GM23338 (cell line): Measurements from ENCODE around the gene CYRIA. TPM values are rescaled to one million over a fixed set of nuclear protein-coding genes. Genes with fewer than 3 reads are reported as not detected.

Experiments used
- ATAC-seq: fragments of 200-7000 bp; cut with Tn5 transposase; 3 replicates; pipeline ENCODE4 v1.9.1; 2020
- DNase-seq: peaks from one replicate; pipeline ENCODE4 v3.0.0-alpha.2; 2015; ENCODE audit warnings: low spot score
- H2AFZ ChIP-seq: fragments of 200-600 bp; sonication (generic); 2 replicates; pipeline ENCODE4 v1.8.0; 2016; ENCODE audit warnings: antibody characterized with exemption, mild to moderate bottlenecking, moderate library complexity
- H3F3A ChIP-seq: fragments of 200-600 bp; sonication (generic); replicated peaks from 2 replicates; pipeline ENCODE4 v1.8.0; 2017; ENCODE audit warnings: antibody characterized with exemption, mixed run types, low read depth
- H3K27ac ChIP-seq: fragments of 200-600 bp; sonication (generic); 2 replicates; pipeline ENCODE4 v1.6.1; 2016; ENCODE audit warnings: low read depth
- H3K27me3 ChIP-seq: fragments of 200-600 bp; sonication (generic); 2 replicates; pipeline ENCODE4 v1.8.0; 2016; ENCODE audit warnings: mild to moderate bottlenecking, mixed run types, moderate library complexity; ENCODE audit not compliant: insufficient read depth
- H3K36me3 ChIP-seq: fragments of 200-600 bp; sonication (generic); 2 replicates; pipeline ENCODE4 v1.8.0; 2016; ENCODE audit warnings: mild to moderate bottlenecking; ENCODE audit not compliant: insufficient read depth
- H3K4me1 ChIP-seq: fragments of 200-600 bp; sonication (generic); 2 replicates; pipeline ENCODE4 v1.8.0; 2016; ENCODE audit warnings: mild to moderate bottlenecking, moderate library complexity; ENCODE audit not compliant: insufficient read depth
- H3K4me2 ChIP-seq: fragments of 200-600 bp; sonication (generic); 2 replicates; pipeline ENCODE4 v1.7.1; 2017; ENCODE audit warnings: mixed run types
- H3K4me3 ChIP-seq: fragments of 200-600 bp; sonication (generic); 2 replicates; pipeline ENCODE4 v1.6.1; 2016; ENCODE audit warnings: mixed run types
- H3K79me2 ChIP-seq: fragments of 200-600 bp; sonication (generic); replicated peaks from 2 replicates; pipeline ENCODE4 v1.8.0; 2017; ENCODE audit warnings: mild to moderate bottlenecking; ENCODE audit not compliant: insufficient read depth
- H3K9me2 ChIP-seq: fragments of 200-600 bp; sonication (generic); 2 replicates; pipeline ENCODE4 v1.8.0; 2017; ENCODE audit not compliant: insufficient read depth
- H4K20me1 ChIP-seq: fragments of 200-600 bp; sonication (generic); replicated peaks from 2 replicates; pipeline ENCODE4 v1.8.0; 2017; ENCODE audit warnings: mild to moderate bottlenecking; ENCODE audit not compliant: insufficient read depth
- H3K27ac Mint-ChIP-seq: 2 replicates; pipeline ENCODE4 v1.8.0; 2020; ENCODE audit warnings: inconsistent platforms, mild to moderate bottlenecking, moderate library complexity, mixed read lengths
- H3K27me3 Mint-ChIP-seq: 3 replicates; pipeline ENCODE4 v1.8.0; 2022; ENCODE audit warnings: low read depth, mild to moderate bottlenecking, moderate library complexity, mixed read lengths, inconsistent platforms; ENCODE audit not compliant: insufficient read depth, poor library complexity
- H3K36me3 Mint-ChIP-seq: 3 replicates; pipeline ENCODE4 v1.8.0; 2021; ENCODE audit warnings: low read depth, mild to moderate bottlenecking, inconsistent platforms, moderate library complexity, mixed read lengths
- H3K4me1 Mint-ChIP-seq: 3 replicates; pipeline ENCODE4 v1.8.0; 2020; ENCODE audit warnings: mild to moderate bottlenecking, inconsistent platforms, mixed read lengths
- H3K4me3 Mint-ChIP-seq: 3 replicates; pipeline ENCODE4 v1.8.0; 2021; ENCODE audit warnings: moderate library complexity, mild to moderate bottlenecking, inconsistent platforms, mixed read lengths
- H3K9me3 Mint-ChIP-seq: 3 replicates; pipeline ENCODE4 v1.8.0; 2020; ENCODE audit warnings: moderate library complexity, mild to moderate bottlenecking, inconsistent platforms, mixed read lengths
- CREB1 ChIP-seq: fragments of 250-450 bp; sonication (Bioruptor Pico); IDR thresholded peaks from 2 replicates; pipeline ENCODE4 v1.5.0; 2020; ENCODE audit warnings: low read depth, mild to moderate bottlenecking, moderate library complexity
- EZH2 ChIP-seq: fragments of 200-600 bp; sonication (generic); IDR thresholded peaks from one replicate; pipeline ENCODE4 v1.8.0; 2017; ENCODE audit warnings: antibody characterized with exemption, mild to moderate bottlenecking, low read depth; ENCODE audit not compliant: unreplicated experiment
- EZH2phosphoT487 ChIP-seq: fragments of 200-600 bp; sonication (generic); IDR thresholded peaks from one replicate; pipeline ENCODE4 v1.8.1; 2018; ENCODE audit warnings: antibody characterized with exemption; ENCODE audit not compliant: unreplicated experiment
- JUNB ChIP-seq: IDR thresholded peaks from one replicate; pipeline ENCODE4 v1.6.1; 2016; ENCODE audit warnings: antibody characterized with exemption; ENCODE audit not compliant: unreplicated experiment
- NANOG ChIP-seq: IDR thresholded peaks from 2 replicates; pipeline ENCODE4 v1.6.1; 2016; ENCODE audit warnings: antibody characterized with exemption, borderline replicate concordance
- POLR2AphosphoS5 ChIP-seq: IDR thresholded peaks from 2 replicates; pipeline ENCODE4 v1.6.1; 2016; ENCODE audit warnings: antibody characterized with exemption, low read depth
- STAT1 ChIP-seq: IDR thresholded peaks from one replicate; pipeline ENCODE4 v1.6.1; 2016; ENCODE audit warnings: antibody characterized with exemption; ENCODE audit not compliant: unreplicated experiment
- ZNF114 ChIP-seq: fragments of 250-450 bp; sonication (Bioruptor Pico); IDR thresholded peaks from 2 replicates; pipeline ENCODE4 v1.5.0; 2020; ENCODE audit warnings: mild to moderate bottlenecking, moderate library complexity
- ZNF331 ChIP-seq: fragments of 250-450 bp; sonication (Bioruptor Pico); IDR thresholded peaks from 2 replicates; pipeline ENCODE4 v1.5.0; 2020; ENCODE audit warnings: low read depth, mild to moderate bottlenecking, moderate library complexity
- polyA plus RNA-seq: library from polyadenylated mRNA; unstranded; fragments of >200 nt; fragmentation: Nextera tagmentation; extraction: Ambion mirVana; gene quantifications from 2 replicates; pipeline ENCODE4 v1.2.1, GENCODE V29; 2016
- total RNA-seq: library from RNA; depleted of rRNA; stranded (reverse); fragments of >200 nt; shearing (Covaris generic); gene quantifications from 2 replicates; pipeline ENCODE4 v1.2.3, GENCODE V29; 2014
- TF ChIP-seq, protein P1 (sequence below), 2 experiments: fragments of 200-600 bp in 1 of 2; sonication (generic) in 1 of 2; conservative IDR thresholded peaks; 2 replicates each; pipeline versions ENCODE4 v1.5.1 to v1.6.1; 2016 to 2017; ENCODE audit warnings: antibody characterized with exemption in 2 of 2, low read depth in 2 of 2, mild to moderate bottlenecking in 2 of 2, moderate library complexity in 1 of 2
- TF ChIP-seq, protein P2 (sequence below): IDR thresholded peaks from one replicate; pipeline ENCODE4 v1.6.1; 2018; ENCODE audit warnings: antibody characterized with exemption; ENCODE audit not compliant: unreplicated experiment
- TF ChIP-seq, protein P3 (sequence below): IDR thresholded peaks from 2 replicates; pipeline ENCODE4 v1.6.1; 2016; ENCODE audit warnings: antibody characterized with exemption
- TF ChIP-seq, protein P4 (sequence below): fragments of 250-450 bp; sonication (Bioruptor Pico); IDR thresholded peaks from 2 replicates; pipeline ENCODE4 v1.5.0; 2020; ENCODE audit warnings: mild to moderate bottlenecking, moderate library complexity

The CYRIA gene
- total and polyA plus RNA-seq, 2 experiments from 2014 or later, result 3.0 to 5.3 TPM

DNA sequence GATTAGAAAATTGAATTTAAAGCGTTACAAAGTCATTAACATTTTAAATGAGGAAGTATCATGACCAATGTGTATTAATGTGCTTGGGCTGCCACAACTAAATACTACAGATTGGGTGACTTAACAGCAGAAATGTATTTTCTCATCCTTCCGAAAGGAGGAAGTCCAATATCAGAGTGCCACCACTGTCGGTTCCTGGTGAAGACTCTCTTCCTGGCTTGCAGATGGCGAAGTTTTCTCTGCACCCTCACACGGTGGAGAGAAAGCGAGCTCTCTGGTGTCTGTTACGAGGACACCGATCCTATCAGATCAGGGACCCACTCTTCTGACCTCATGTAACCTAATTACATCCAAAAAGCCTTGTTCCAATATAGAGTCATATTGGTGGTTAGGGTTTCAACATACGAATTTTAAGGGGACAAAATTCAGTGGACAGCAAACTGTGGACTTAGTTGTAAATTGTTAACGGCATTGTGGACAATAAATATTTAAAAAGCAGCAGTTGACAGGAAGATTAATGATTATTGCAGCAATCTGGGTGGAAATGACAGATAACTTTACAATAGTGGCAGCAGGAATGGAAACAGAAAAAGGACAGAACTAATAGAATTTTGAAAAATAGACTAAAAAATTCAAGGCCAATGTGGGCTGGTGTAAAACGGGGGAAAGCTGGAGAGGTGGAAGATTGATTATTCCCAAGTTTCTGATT is 35.1 kb upstream of the CYRIA start:
- peaks cover 2% of the 10 kb centered on the region for H3K27me3 Mint-ChIP-seq
- DNase-seq, result no peak

More for the DNA sequence above, 35.1 kb upstream of the CYRIA start:
- H3K27ac Mint-ChIP-seq, result no peak overlapping the region
- no peaks in the 10 kb centered on the region for H3K27me3 ChIP-seq
- no peak overlapping the region for H3K4me3 Mint-ChIP-seq
- no peak overlapping the region for H3K4me2 ChIP-seq
- TF ChIP-seq, protein P1, sequence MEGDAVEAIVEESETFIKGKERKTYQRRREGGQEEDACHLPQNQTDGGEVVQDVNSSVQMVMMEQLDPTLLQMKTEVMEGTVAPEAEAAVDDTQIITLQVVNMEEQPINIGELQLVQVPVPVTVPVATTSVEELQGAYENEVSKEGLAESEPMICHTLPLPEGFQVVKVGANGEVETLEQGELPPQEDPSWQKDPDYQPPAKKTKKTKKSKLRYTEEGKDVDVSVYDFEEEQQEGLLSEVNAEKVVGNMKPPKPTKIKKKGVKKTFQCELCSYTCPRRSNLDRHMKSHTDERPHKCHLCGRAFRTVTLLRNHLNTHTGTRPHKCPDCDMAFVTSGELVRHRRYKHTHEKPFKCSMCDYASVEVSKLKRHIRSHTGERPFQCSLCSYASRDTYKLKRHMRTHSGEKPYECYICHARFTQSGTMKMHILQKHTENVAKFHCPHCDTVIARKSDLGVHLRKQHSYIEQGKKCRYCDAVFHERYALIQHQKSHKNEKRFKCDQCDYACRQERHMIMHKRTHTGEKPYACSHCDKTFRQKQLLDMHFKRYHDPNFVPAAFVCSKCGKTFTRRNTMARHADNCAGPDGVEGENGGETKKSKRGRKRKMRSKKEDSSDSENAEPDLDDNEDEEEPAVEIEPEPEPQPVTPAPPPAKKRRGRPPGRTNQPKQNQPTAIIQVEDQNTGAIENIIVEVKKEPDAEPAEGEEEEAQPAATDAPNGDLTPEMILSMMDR (conservative IDR thresholded peaks at IDR 0.05; ENCODE audit: low read depth in 2 of 2), result no peak
- TF ChIP-seq, protein P2, sequence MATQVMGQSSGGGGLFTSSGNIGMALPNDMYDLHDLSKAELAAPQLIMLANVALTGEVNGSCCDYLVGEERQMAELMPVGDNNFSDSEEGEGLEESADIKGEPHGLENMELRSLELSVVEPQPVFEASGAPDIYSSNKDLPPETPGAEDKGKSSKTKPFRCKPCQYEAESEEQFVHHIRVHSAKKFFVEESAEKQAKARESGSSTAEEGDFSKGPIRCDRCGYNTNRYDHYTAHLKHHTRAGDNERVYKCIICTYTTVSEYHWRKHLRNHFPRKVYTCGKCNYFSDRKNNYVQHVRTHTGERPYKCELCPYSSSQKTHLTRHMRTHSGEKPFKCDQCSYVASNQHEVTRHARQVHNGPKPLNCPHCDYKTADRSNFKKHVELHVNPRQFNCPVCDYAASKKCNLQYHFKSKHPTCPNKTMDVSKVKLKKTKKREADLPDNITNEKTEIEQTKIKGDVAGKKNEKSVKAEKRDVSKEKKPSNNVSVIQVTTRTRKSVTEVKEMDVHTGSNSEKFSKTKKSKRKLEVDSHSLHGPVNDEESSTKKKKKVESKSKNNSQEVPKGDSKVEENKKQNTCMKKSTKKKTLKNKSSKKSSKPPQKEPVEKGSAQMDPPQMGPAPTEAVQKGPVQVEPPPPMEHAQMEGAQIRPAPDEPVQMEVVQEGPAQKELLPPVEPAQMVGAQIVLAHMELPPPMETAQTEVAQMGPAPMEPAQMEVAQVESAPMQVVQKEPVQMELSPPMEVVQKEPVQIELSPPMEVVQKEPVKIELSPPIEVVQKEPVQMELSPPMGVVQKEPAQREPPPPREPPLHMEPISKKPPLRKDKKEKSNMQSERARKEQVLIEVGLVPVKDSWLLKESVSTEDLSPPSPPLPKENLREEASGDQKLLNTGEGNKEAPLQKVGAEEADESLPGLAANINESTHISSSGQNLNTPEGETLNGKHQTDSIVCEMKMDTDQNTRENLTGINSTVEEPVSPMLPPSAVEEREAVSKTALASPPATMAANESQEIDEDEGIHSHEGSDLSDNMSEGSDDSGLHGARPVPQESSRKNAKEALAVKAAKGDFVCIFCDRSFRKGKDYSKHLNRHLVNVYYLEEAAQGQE, result no peak
- TF ChIP-seq, protein P3, sequence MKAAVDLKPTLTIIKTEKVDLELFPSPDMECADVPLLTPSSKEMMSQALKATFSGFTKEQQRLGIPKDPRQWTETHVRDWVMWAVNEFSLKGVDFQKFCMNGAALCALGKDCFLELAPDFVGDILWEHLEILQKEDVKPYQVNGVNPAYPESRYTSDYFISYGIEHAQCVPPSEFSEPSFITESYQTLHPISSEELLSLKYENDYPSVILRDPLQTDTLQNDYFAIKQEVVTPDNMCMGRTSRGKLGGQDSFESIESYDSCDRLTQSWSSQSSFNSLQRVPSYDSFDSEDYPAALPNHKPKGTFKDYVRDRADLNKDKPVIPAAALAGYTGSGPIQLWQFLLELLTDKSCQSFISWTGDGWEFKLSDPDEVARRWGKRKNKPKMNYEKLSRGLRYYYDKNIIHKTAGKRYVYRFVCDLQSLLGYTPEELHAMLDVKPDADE, result no peak
- TF ChIP-seq CREB1 (no peak), EZH2 (no peak), NANOG (no peak), POLR2AphosphoS5 (no peak), JUNB (no peak), EZH2phosphoT487 (no peak), STAT1 (no peak), ZNF114 (CRISPR knock-in tag) (no peak), ZNF331 (no peak)
- TF ChIP-seq, protein P4, sequence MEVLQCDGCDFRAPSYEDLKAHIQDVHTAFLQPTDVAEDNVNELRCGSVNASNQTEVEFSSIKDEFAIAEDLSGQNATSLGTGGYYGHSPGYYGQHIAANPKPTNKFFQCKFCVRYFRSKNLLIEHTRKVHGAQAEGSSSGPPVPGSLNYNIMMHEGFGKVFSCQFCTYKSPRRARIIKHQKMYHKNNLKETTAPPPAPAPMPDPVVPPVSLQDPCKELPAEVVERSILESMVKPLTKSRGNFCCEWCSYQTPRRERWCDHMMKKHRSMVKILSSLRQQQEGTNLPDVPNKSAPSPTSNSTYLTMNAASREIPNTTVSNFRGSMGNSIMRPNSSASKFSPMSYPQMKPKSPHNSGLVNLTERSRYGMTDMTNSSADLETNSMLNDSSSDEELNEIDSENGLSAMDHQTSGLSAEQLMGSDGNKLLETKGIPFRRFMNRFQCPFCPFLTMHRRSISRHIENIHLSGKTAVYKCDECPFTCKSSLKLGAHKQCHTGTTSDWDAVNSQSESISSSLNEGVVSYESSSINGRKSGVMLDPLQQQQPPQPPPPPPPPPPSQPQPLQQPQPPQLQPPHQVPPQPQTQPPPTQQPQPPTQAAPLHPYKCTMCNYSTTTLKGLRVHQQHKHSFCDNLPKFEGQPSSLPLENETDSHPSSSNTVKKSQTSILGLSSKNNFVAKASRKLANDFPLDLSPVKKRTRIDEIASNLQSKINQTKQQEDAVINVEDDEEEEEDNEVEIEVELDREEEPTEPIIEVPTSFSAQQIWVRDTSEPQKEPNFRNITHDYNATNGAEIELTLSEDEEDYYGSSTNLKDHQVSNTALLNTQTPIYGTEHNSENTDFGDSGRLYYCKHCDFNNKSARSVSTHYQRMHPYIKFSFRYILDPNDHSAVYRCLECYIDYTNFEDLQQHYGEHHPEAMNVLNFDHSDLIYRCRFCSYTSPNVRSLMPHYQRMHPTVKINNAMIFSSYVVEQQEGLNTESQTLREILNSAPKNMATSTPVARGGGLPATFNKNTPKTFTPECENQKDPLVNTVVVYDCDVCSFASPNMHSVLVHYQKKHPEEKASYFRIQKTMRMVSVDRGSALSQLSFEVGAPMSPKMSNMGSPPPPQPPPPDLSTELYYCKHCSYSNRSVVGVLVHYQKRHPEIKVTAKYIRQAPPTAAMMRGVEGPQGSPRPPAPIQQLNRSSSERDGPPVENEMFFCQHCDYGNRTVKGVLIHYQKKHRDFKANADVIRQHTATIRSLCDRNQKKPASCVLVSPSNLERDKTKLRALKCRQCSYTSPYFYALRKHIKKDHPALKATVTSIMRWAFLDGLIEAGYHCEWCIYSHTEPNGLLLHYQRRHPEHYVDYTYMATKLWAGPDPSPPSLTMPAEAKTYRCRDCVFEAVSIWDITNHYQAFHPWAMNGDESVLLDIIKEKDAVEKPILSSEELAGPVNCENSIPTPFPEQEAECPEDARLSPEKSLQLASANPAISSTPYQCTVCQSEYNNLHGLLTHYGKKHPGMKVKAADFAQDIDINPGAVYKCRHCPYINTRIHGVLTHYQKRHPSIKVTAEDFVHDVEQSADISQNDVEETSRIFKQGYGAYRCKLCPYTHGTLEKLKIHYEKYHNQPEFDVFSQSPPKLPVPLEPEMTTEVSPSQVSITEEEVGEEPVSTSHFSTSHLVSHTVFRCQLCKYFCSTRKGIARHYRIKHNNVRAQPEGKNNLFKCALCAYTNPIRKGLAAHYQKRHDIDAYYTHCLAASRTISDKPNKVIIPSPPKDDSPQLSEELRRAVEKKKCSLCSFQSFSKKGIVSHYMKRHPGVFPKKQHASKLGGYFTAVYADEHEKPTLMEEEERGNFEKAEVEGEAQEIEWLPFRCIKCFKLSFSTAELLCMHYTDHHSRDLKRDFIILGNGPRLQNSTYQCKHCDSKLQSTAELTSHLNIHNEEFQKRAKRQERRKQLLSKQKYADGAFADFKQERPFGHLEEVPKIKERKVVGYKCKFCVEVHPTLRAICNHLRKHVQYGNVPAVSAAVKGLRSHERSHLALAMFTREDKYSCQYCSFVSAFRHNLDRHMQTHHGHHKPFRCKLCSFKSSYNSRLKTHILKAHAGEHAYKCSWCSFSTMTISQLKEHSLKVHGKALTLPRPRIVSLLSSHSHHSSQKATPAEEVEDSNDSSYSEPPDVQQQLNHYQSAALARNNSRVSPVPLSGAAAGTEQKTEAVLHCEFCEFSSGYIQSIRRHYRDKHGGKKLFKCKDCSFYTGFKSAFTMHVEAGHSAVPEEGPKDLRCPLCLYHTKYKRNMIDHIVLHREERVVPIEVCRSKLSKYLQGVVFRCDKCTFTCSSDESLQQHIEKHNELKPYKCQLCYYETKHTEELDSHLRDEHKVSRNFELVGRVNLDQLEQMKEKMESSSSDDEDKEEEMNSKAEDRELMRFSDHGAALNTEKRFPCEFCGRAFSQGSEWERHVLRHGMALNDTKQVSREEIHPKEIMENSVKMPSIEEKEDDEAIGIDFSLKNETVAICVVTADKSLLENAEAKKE (CRISPR knock-in tag), result no peak
- H3K4me1 ChIP-seq, result no peaks in the 10 kb centered on the region
- H2AFZ ChIP-seq, result no peak overlapping the region
- H3K36me3 Mint-ChIP-seq, result no peaks in the 10 kb centered on the region
- no peak overlapping the region for H3K27ac ChIP-seq
- H3K9me2 ChIP-seq, result peaks cover 5% of the 10 kb centered on the region; the same call in 1 of the 2 replicates
- no peaks in the 10 kb centered on the region for H3K79me2 ChIP-seq
- H3K4me1 Mint-ChIP-seq, result no peaks in the 10 kb centered on the region
- no peak for ATAC-seq
- H4K20me1 ChIP-seq, result no peaks in the 10 kb centered on the region
- no peak overlapping the region for H3K4me3 ChIP-seq
- H3F3A ChIP-seq, result no peaks in the 10 kb centered on the region
- no peaks in the 10 kb centered on the region for H3K36me3 ChIP-seq
- no peaks in the 10 kb centered on the region for H3K9me3 Mint-ChIP-seq
